Left kidney (tissue), 2 donors: ENCODE measurements around the gene PRR23E. TPM values are rescaled to one million over a fixed set of nuclear protein-coding genes. Genes with fewer than 3 reads are reported as not detected.

Experiments
- DNase-seq: peaks from one replicate; pipeline ENCODE4 v3.0.0-alpha.2; 2013
- polyA plus RNA-seq: library from polyadenylated mRNA; unstranded; fragments of 120-200 nt; gene quantifications from one replicate; pipeline ENCODE4 v1.2.1, GENCODE V29; 2013; ENCODE audit not compliant: insufficient read length

PRR23E gene
- polyA plus RNA-seq, 1 donor: not detected

GRCh38 chr3:127184870-127185216 lies 8.1 kb upstream of the PRR23E start:
- DNase-seq: no peak

DNA sequence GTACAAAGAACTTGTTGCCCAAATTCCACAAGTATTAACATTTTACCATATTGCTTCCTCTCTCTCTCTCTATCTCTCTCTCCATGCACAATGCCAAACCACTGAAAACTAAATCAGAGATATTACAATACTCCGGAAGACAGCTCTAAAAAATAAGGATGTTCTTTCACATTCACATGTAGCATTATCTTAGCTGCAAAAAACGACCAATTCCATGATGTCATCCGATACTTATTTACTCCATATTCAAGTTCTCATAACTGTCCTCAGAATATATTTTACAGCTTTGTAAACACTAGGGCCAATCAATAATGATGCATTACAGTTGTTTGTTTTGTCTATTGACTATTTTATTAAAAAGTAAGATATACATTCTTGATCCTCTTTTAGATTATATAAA lies 7.7 kb upstream of the PRR23E start:
- no peak for DNase-seq

DNA sequence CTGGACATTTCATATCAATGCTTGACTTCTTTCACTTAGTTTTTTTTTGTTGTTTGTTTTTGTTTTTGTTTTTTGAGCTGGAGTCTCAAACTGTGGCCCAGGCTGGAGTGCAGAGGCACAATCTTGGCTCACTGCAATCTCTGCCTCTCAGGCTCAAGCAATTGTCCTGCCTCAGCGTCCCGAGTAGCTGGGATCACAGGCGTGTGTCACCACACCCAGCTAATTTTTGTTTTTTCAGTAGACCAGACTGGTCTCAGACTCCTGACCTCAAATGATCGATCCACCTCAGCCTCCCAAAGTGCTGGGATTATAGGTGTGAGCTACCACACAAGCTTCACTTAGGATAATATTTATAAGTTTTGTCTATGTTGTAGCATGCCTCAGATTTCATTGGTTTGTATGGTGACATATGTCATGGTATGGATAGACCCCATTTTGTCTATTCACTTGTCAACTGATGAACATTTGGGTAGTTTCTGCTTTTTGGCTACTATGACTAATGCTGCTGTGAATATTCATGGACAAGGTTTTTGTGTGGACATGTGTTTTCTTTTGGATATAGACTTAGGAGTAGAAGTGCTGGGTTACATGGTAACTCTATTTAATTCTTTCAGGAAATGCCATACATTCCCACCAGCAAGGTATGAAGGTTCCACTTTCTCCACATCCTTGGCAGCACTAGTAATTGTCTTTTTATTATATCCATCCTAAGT lies 6.8 kb upstream of the PRR23E start:
- no peak for DNase-seq

DNA sequence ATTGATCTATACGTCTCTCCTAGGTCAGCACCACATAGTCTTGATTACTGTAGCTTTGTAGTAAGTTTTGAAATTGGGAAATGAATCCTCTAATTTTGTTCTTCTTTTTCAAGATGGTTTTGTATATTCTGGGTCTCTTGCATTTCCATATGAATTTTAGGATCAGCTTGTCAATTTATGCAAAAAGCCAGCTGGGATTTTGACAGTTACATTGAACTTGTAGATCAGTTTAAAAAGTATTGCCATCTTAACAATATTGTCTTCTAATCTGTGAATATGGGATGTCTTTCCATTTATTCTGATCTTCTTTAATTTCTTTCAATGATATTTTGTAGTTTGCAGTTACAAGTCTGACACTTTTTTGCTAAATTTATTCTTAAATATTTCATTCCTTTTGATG lies 5.6 kb upstream of the PRR23E start:
- no peak for DNase-seq

DNA sequence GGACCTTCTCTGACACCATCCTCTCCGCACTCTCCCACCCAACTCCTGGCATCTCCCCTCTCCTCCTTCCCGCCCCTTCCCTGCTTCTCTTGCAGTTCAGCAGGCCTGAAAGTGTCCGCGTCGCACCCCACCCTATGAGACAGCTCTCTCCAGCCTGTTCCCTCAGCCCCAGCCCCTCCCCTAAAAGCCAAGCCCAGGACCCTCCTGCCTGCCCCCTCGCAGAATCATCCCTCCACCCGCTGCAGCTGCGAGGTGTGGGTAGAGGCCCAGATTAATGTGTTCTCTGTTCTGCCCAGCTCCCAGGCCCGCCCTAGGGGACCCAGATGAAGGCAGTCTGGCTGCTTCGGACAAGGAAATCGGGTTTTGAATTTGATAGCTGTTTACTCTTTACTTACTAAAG lies 410 bp downstream of the PRR23E start:
- no peak for DNase-seq

DNA sequence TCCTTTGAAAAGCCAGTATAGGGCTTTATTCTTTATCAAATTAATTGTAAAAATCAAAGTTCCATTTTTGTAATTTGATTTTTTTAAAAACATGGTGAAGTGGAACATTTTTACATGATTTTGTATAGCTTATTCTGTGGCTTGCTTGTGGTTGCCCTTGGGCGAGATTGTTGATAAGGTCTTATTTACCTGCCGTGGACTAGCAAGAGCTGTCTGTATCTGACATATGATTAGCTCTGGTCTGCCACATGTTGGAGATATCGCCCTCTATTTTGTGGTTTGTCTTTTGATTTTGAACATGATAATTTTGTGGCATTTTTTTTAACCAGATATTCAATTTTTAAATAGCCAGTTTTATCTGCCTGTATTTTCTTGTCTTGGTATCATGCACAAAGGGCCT lies 844 bp downstream of the PRR23E start:
- DNase-seq: no peak

- no peak for DNase-seq
These were observed 1.8 kb downstream of the PRR23E start for GRCh38 chr3:127194601-127195187.

DNA sequence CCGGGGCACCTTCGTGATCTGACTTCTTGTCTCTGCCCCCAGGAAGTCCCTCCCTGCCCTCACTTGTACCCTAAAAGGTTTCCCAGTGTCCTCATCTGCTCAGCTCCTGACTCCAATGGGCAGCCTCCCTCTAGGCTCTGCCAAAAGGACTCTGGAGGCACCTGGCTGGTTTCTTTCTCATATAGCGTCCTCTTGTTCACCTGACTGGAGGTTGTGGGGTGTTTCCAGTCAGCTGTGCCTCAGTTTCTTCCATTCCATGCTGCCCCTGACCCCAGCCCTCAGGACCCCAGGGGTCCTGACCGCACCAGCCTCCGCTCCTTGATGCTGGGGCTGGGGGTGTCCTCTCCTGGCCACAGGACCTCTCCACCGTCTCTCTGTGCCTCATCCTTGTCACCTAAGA lies 2.5 kb downstream of the PRR23E start:
- DNase-seq: no peak

- no peak for DNase-seq
These were observed 3.1 kb downstream of the PRR23E start for GRCh38 chr3:127196002-127196401.

- DNase-seq: no peak
These were observed 3.8 kb downstream of the PRR23E start for GRCh38 chr3:127196466-127197299.

GRCh38 chr3:127197300-127198189 lies 4.6 kb downstream of the PRR23E start:
- no peak for DNase-seq

DNA sequence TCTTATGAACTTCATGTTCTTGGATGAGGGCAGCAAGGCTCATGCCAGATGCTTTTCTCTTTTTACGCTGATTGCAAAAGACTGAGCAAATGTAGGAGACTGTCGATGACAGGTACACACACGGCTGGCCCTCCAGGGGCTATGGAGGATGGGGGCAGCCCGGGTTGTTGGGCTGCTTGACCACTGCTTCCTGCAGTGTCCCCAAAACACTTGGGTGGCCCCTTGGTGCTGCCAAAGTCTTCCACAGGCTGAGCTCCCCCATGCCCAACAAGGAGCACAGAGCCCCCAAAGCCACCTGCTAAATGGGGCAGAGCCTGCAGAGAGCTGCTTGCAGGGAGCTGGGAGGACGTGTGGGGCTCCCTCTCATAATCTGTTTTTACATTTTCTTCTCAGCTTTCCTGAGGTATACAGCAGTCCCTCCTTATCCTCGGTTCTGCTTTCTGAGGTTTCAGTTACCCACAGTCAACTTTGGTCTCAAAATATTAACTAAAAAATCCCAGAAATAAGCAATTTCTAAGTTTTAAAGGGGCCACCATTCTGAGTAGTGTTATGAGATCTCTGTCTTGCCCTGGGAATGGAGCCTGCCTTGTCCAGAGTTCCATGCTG lies 7.3 kb downstream of the PRR23E start:
- DNase-seq: no peak

DNA sequence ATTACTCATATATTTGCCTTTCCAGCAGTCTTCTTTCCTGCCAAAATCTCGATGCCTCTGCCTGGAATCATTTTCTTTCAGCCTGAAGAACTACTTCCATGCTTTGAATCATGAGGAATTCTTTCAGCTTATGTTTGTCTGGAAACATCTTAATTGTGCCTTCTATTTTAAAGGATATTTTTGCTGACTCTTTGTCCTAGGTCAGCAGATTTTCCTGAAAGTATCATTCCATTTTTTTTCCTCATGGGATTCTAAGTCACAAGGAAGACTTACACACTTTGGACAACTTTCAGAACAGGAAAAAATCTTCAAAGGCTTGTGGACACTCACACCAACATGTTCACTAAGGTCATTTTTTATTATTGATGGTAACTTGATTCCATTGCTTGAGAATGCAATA lies 10.1 kb downstream of the PRR23E start:
- no peak for DNase-seq

- DNase-seq: no peak
These were observed 12.1 kb downstream of the PRR23E start for GRCh38 chr3:127204841-127205582.

GRCh38 chr3:127206154-127206553 lies 13.2 kb downstream of the PRR23E start:
- DNase-seq: no peak

DNA sequence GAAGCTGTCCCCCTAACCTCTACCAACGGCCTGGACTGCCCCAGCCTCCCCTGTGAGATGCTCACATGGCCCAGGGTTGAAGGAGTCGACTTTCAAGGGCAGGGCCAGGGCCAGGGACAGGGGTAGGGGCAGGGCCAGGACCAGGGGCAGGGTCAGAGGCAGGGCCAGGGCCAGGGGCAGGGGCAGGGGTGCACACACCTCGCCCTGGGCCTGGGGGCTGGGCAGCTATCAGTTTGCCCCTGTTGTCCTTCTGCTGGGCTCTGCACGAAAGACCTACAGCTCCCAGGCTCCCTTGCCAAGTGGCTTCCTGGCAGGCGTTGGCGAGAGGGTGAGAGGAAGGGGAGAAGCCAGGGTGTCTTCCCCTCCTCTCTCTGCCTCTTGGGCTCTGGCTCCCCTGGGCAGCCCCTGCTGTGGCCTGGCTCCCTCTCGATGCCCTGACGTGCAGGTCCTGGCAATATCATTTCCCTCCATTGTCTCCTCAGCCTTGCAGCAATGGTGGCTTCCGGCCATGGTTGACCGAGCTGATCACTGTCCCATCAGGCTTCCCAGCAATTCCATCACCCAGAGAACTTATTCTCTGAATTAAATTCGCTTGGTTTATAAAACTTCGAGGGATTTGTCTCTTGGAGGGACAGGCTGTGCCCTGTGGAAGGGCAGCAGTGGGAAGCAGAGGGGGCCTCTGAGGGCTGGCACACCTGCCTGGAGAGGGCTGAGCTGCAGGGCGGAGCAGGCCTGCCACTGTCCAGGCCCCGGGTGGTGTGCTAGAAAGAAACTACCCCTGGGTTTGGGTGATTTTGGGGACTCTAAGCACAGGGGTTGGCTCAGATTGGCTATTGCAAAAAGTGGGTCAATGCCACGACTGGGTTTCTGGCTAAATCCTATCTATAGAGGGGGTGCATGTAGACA lies 13.9 kb downstream of the PRR23E start:
- DNase-seq: no peak

DNA sequence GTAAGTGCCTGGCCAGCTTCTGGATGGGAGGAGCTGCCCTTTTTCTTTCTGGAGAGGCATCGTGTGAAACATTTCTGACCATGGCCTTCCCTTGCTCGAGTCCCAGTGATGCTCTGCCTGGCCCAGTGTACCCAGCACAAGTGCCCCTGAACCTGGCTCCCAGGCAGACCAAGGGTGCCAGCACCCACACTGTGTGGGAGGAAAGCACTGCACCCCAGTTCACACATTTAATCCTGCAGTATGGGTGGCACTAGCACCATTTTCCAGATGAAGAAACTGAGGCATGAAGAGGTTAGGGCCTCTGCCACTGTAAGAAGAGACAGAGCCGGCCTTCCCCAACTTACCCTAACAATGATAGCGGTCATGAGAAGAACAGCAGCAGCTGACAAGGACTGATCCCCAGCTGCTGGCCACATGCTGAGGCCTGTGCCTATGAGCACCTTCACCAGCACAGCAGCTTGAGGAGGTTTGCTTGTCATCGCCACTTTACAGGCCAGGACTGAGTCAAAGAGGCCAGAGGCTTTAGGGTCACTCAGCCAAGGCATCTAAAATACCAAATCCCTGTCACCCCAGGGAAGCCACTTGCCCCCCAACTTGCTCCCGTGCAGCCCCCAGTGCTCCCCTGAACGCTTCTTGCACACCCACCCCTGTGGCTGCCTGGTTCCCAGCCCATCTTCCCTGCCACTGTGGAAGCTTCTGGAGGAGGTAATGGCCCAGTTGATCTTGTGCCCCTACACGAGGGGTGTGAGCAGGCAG lies 15.0 kb downstream of the PRR23E start:
- DNase-seq: no peak

DNA sequence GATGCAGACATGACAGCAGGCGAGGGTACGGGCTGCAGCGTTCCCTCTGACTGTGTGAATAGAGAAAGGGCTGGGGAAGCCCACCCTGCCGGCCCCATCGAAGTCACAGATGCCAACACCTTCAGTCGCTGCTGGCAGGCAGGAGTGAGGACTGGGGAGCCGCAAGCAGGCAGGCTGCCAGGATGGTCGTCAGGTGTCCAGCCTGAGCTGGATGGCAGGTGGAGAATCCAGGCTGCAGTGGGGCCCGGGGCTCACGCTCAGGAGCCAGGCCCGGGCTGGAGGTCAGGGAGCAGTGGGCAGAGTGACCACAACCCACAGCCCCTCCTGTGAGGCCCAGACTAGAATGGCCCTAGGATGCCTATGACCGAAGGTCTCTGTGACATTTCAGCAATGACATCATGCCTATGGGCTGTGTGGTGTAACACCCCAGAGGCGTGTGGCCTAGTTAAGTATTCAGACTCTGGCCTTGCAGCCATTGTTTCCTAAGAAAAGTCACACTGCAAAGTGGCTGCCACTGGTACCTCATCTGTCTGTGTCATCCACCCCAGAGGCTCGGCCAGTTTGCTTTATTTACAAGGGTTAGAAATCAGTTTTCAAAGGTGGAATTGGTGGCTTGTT lies 15.7 kb downstream of the PRR23E start:
- no peak for DNase-seq
